Mesodermal cell (in vitro differentiated cells): ENCODE measurements around the gene CCDC182.

Experiments
- H3K27ac ChIP-seq: 2 replicates; pipeline ENCODE4 v1.7.0; 2013; ENCODE audit warnings: mild to moderate bottlenecking, low read depth, low read length, moderate library complexity; ENCODE audit not compliant: severe bottlenecking
- H3K36me3 ChIP-seq: 2 replicates; pipeline ENCODE4 v1.7.1; 2013; ENCODE audit warnings: mild to moderate bottlenecking, low read length, moderate library complexity; ENCODE audit not compliant: control insufficient read depth, insufficient read depth
- H3K4me1 ChIP-seq: one replicate; pipeline ENCODE4 v1.7.1; 2013; ENCODE audit warnings: mild to moderate bottlenecking, low read length; ENCODE audit not compliant: insufficient read depth, control insufficient read depth, poor library complexity, severe bottlenecking
- H3K4me3 ChIP-seq: 2 replicates; pipeline ENCODE4 v1.7.0; 2013; ENCODE audit warnings: low read length, control low read depth, mild to moderate bottlenecking; ENCODE audit not compliant: insufficient read depth, poor library complexity, severe bottlenecking; ENCODE audit errors: extremely low read depth
- H3K9me3 ChIP-seq: 2 replicates; pipeline ENCODE4 v1.7.1; 2013; ENCODE audit warnings: mild to moderate bottlenecking, low read length, moderate library complexity; ENCODE audit not compliant: control insufficient read depth
- WGBS, 2 experiments: methylation state at CpG; one replicate each; pipeline ENCODE4 v1.1.5; 2013; ENCODE audit warnings: missing lambda C conversion rate in 2 of 2; ENCODE audit not compliant: insufficient coverage in 2 of 2; 5-methylcytosine and 5-hydroxymethylcytosine counted together

CCDC182 gene

DNA sequence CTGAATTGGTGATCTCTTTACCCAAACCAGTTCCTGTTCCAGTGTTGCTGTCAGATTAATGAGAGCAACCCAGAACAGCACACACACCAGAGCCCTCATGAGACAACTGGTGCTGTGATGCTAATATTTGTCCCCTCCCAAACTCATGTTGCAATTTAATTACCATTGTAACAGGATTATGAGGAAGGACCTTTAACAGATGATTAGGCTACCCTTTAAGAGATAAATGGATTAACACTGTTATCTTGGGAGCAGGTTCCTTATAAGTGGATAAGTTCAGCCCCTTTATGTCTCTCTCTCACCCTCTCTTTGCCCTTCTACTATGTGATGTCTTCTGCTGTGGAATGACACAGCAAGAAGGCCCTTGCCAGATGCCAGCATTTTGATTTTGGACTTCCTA is 1.1 kb upstream of the CCDC182 start:
- H3K36me3 ChIP-seq, result no peaks in the 10 kb centered on the region
- no peak overlapping the region for H3K4me3 ChIP-seq
- peaks cover 9% of the 10 kb centered on the region for H3K4me1 ChIP-seq
- no peaks in the 10 kb centered on the region for H3K9me3 ChIP-seq
- no peak overlapping the region for H3K27ac ChIP-seq

DNA sequence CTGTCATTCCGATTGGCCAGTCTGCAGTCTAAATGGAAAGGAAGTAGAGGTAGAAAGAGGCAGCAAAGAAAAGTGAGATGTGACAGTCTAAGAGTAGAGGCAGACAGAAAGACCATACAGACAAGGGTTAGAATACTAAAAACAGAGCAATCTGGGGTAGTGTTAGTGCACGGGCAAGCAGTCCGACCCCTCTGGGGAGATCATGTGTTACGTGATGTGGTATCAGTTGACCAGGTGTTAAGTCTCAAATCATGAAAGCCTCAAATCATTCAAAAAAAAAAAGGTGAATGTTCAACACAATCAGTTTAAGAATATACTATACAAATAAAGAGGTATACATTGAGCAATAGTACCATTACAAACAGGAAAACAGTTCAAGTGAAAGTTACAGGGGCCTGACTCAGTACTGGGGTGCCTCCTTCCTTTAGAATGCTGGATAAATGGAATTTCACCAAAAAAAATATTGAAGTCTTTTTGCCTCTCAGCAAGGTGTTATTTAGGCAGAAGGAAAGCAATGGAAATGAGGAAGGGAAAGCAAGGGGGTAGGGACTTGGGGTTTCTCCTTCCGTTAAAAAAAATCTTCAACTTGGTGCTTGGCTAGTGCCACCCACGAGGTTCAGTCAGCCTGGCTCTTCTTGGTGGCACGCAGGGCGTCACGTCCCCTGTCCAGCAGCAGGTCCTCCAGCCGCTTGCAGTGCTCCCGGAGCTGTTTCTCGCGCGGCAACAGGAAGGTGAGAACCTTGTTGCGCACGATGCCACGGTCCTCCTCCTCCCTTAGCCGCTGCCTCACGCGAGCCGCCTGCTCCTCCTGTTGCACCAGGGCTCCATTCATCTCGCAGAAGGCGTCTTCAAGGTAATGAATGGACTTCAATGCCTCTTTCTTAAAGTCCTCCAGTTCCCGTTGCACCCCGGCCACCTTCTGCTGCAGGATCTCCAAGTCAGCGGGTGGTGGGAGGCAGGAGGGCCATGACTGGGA is 616 bp downstream of the CCDC182 start:
- Histone ChIP-seq H3K27ac (no peak overlapping the region), H3K9me3 (no peaks in the 10 kb centered on the region), H3K36me3 (no peaks in the 10 kb centered on the region), H3K4me3 (no peak overlapping the region), H3K4me1 (no peaks in the 10 kb centered on the region)
- 93 to 96% methylated on average over 23 to 25 of the region's 26 CpGs for WGBS, 2 experiments

DNA sequence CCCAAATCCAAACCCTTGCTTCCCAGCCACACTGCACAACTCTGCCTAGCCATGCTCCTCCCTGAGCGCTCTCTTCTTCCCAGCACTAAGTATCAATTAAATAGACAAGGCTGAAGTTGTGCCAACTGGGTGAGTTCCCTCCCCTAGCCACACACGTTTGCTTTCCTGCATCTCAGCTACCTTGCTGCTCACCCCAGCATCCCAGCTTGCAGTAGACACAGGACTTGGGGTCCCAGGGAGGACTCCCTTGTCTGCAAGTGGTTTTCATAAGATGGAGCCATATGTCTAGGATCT is 4.9 kb downstream of the CCDC182 start:
- Histone ChIP-seq H3K27ac (no peak overlapping the region), H3K4me1 (no peaks in the 10 kb centered on the region), H3K36me3 (no peaks in the 10 kb centered on the region), H3K4me3 (no peak overlapping the region), H3K9me3 (no peaks in the 10 kb centered on the region)
- 67 to 100% methylated on average over 1 of the region's 2 CpGs for WGBS, 2 experiments

DNA sequence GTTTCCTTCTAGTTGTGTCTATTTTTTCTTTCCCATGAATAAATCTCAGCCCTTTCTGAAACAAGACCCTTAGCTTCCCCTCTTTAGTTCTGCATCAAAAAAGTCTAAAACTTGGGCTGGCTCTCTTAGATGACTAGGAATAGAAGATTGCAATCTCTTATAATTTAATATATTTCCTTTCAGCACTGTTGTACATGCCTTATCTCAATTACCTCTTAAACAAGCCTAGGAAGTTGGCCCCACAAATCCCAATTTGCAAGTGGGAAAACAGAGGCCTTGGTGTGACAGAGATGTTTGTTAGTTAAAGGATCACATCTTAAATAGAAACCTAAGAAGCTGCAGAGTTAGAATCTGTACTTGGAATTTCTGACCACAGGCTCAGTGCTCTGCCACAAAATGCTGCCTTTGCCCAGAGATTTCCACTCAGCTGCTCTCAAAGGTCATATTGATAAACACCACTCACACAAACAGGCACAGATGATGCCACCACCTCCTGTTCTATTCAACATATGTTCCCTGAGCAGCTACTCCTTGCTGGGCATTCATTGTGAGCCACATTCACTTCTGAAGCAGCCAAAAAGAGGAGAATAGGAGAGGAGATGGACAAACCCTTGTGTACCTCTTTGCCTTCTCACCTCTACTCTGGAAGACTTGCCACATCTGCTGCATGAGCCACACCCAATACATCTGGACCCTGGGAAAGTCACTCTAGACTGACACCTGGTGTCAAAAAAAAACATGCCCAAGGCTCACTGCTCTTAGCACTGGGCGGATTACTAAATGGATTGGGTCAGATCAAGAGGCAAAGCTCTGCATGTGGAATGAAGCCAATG is 5.5 kb downstream of the CCDC182 start:
- WGBS, 2 experiments, result 50 to 75% methylated on average over 1 of the region's 1 CpG
- Histone ChIP-seq H3K4me1 (no peaks in the 10 kb centered on the region), H3K4me3 (no peak overlapping the region), H3K27ac (no peak overlapping the region), H3K36me3 (no peaks in the 10 kb centered on the region), H3K9me3 (no peaks in the 10 kb centered on the region)

DNA sequence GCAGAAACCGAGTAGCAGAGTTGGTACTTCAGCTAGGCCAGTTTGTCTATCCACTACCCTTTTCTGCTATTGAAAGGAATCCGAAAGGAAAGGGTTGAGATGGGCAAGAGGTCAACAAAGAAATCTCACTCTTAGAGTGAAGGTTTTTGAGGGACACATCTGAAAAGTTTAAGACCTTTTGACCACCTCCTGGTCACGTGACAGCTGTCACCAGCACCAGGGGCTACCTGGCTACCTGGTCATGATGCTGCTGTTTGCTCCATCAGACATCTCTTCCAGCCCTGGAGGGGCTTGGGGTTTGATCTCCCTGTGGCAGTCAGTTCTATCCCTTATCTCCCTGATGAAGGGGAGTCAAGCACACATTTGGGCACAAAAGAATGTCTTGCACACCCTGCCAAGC is 7.6 kb downstream of the CCDC182 start:
- no peak overlapping the region for H3K4me3 ChIP-seq
- H3K4me1 ChIP-seq, result no peaks in the 10 kb centered on the region
- no peaks in the 10 kb centered on the region for H3K9me3 ChIP-seq
- no peaks in the 10 kb centered on the region for H3K36me3 ChIP-seq
- WGBS, 2 experiments, result 75 to 89% methylated on average over 2 of the region's 3 CpGs
- H3K27ac ChIP-seq, result no peak overlapping the region

DNA sequence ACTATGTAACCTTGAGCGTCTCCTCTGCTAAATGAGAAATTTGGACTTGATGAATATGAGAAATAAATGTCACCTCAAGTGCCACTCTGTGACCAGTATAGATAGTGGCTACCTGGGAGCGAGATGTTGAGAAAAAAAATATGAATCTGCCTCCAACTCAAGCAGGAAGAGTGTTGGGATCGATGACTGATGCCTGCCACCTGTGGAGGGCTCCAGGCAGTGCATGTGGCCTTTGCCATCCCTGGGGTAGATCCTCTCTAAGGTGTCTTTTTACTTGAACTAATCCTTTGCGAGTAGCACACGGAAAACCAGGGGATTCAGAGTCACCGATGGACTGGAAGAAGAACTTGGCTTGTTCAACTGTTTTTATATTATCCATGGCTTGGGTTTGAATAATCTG is 9.4 kb downstream of the CCDC182 start:
- Histone ChIP-seq H3K4me3 (no peak overlapping the region), H3K27ac (no peak overlapping the region), H3K36me3 (no peaks in the 10 kb centered on the region), H3K4me1 (no peaks in the 10 kb centered on the region), H3K9me3 (no peaks in the 10 kb centered on the region)
- WGBS, 2 experiments, result 43 to 51% methylated on average over 2 to 5 of the region's 6 CpGs

DNA sequence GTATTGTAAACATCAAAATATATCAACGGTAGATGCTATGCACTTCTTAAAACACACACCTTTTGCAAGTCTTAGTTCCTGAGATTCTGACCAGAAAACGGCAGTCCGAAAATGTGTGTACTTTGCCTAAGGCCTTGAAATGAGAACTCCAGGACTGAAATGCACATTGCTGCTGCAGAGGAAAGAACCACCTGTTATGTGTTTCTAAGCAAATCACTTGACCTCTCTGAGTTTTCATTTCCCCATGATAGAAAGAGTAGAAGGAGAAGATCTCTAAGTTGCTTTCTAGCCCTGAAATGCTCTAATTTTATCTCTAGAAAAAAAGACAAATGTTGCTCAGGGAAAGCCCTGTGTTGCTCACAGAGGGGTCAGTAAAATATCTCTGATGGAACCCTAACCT is 9.9 kb downstream of the CCDC182 start:
- Histone ChIP-seq H3K4me3 (no peak overlapping the region), H3K4me1 (no peaks in the 10 kb centered on the region), H3K36me3 (no peaks in the 10 kb centered on the region), H3K9me3 (no peaks in the 10 kb centered on the region), H3K27ac (no peak overlapping the region)
- WGBS, 2 experiments, result 90 to 97% methylated on average over 2 to 3 of the region's 3 CpGs

DNA sequence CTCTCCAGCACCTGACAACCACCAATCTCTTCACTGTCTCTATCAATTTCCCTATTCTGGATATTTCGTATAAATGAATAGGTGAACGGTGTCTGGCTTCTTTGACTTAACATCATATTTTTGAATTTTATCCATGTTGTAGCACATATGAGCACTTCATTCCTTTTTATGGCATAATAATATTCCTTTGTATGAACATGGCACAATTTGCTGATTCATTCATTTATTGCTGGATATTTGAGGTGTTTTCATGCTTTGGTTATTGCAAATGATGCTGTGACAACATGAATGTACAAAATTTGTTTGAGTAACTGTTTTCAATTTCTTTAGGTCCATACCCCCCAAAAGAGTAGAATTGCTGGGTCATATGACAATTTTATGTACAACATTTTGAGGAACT is 12.0 kb downstream of the CCDC182 start:
- Histone ChIP-seq H3K36me3 (no peaks in the 10 kb centered on the region), H3K4me3 (no peak overlapping the region), H3K27ac (no peak overlapping the region), H3K9me3 (no peaks in the 10 kb centered on the region), H3K4me1 (no peaks in the 10 kb centered on the region)
- no CpG with 5 or more reads among the region's 2 CpGs for WGBS, 2 experiments

DNA sequence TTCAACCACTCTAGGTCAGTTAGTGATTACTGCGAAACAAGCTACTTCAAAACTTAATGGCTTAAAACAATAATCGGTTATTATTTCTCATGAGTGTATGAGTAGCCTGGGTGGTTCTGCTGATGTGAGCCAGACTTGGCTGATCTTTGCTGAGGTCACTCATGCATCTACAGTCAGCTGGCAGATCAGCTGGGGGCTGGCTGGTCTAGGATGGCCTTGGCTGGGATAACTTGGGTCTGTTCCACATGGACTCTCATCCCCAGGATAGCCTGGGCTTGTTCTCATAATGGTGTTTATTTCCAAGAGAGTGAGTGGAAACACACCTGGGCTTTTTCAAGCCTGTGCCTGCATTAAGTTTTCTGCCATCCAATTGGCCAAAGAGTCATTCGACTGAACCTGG is 13.0 kb downstream of the CCDC182 start:
- H3K4me1 ChIP-seq, result no peaks in the 10 kb centered on the region
- H3K27ac ChIP-seq, result no peak overlapping the region
- no peaks in the 10 kb centered on the region for H3K36me3 ChIP-seq
- no peak overlapping the region for H3K4me3 ChIP-seq
- WGBS, 2 experiments, result 90 to 95% methylated on average over 2 to 3 of the region's 3 CpGs
- H3K9me3 ChIP-seq, result no peaks in the 10 kb centered on the region

DNA sequence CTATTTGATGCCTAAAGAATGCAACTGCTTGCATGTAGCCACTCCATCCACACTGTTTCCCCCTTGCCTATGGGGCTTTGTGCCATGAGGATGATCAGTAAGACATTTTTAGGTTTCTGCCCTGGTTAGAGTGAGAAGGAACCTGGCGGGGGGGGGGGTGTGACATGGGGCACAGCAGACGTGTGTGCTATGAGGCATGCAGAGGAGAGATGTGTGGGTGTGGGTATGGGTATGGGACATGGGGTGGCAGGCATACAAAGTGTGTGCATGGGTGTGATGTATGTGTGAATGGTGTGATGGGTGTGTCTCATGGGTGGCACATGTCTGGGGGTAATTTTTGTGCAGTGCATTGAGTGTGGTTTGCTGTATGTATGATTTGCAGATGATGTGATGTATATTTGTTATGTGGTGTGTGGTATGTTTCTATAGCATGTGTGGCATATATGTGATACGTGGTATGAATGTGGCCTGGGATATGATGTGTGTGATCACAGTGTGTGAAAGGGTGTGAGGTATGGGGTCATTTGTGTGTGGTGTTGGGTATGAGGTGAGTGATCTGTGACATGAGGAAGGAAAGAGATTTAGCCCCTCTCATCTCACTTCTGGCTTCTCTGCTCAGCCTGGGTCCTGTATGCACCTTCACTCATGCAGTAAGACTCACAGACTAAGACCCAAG is 14.9 kb downstream of the CCDC182 start:
- Histone ChIP-seq H3K4me3 (no peak overlapping the region), H3K4me1 (no peaks in the 10 kb centered on the region), H3K9me3 (no peaks in the 10 kb centered on the region), H3K27ac (no peak overlapping the region), H3K36me3 (no peaks in the 10 kb centered on the region)
- 93% methylated on average over 3 of the region's 3 CpGs for WGBS, 2 experiments
